ELR (cell line): ENCODE data around the gene PACS1.

Experiments
- DNase-seq: peaks from one replicate; pipeline ENCODE4 v3.0.0-alpha.2; 2015; ENCODE audit warnings: low read depth

Gene PACS1

DNA sequence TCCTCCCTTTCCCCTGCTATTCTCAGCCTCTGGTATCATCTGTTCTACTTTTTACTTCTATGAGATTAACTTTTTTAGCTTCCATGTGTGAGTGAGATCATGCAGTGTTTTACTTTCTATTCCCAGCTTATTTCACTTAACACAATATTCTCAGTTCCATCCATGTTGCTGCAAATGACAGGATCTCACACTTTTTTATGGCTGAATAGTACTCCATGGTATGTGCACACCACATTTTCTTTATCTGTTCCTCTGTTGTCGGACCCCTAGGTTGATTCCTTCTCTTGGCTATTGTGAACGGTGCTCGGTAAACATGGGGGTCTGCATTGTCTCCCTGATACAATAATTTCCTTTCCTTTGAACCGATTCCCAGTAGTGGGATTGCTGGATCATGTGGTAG lies 117.4 kb downstream of the PACS1 start:
- DNase-seq, result no peak

DNA sequence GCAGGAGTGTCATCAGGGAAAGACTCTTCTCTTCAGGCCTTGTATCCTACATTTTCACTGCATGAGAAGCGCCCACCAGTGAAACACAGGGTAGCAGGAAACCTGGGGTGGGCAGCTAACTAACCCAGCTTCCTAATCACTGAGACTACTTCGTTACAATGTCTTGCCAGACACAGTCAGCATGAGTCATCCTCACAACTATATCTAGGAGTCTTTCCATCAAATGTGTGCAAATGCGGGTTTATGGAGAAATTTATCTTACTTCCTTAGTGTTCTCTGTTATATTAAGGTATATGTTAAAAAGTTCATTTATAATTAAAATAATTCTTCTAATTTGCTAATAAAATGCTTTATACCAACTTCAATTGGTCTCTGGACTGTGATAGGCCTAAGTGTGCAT lies 118.5 kb downstream of the PACS1 start:
- peak; percentile 87 for DNase-seq

DNA sequence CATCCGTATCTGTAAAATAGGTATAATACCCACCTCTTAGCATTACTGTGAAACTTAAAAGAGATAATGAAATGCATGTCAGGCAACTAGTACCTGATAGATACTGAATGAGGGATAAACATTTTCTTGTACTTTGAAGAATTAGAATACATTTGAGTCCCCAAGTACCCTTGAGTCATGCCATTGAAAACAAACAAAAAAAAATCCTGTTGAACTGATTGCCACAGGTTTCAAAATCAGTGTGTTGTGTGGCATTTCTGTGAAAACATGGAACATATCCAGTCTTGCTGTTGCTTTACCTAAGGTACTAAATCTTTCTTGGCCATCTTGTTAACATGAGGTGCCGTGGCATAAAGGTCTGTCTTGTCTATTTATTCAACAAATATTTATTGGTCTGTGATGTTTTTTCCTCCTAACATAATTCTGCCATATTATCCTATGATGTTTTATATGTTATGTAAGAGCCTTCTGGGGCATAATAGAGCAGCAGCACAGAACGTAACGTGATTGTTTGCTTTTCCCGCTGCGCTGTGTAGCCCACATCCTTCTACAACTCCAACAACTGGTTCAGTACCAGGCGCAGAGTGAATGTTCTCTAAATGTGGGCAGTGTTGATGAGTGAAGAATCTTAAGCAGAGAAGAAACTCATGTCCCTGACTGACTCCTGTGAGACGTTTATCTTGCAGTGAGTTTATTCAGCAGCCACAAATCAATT lies 119.1 kb downstream of the PACS1 start:
- DNase-seq, result peak; percentile 26

DNA sequence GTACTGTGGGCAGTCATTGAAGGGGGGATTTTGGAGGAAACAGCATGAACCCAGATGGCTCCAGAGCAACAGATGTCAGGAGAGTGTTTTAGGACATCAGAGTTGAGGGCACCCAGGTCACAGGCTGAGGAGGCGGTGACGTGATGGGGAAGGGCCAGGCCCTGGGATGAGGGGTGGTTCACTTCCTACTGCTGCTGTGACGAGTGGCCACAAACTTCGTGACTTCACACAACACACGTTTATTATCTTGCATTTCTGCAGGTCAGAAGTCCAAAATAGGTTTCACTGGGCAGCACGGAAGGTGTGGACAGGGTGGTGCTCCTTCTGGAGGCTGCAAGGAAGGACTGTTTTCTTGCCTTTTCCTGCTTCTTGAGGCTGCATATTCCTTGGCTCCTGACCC lies 120.7 kb downstream of the PACS1 start:
- no peak for DNase-seq

DNA sequence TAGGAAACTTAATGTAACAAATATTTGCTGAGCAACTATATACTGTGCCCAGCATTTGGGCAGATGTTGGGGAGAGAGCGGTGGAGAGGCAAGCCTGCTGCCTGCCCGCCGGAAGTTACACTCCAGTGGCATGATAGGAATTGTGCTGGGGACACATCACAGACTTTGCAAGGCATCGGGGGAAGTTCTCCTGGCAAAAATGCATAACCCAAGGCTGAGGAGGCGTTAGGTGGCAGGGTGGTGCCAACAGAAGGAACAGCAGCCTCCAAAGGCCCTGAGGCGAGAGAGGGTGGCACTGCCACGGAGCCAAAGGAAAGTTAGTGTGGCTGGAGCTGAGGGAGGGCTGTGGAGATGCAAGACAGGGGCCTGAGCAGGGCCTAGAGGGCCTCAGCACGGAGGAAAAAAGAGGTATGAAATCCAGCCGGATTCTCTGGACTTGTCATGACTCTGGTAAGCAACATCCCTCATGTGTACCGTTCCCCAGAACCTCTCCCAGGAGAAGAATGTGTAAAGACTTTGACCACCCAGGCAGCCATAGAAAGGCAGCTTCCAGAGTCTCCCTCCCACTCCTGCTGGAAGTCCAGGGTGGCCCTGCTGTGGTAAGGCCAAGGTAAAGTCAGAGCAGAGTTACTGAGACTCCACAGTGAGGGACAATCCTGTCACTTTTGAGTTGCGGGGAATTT lies 122.2 kb downstream of the PACS1 start:
- no peak for DNase-seq

DNA sequence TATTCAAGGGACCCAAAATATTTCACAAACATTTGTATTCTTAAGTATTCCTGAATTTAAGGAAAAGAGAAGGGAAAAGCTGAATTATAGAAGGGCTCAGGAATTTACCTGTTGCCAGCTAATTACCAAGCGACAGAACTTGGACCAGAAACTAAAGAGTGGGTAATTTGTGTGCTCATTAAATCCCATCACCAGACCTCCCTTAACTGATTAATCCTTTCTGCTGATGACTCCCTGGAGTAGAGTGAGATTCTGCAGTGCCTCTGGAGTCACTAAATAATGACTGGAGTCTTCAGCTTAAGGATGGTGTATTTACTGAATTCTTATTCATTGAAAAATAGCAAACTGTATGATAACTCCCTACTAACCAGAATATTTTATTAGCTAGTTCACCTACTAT lies 124.3 kb downstream of the PACS1 start:
- no peak for DNase-seq

DNA sequence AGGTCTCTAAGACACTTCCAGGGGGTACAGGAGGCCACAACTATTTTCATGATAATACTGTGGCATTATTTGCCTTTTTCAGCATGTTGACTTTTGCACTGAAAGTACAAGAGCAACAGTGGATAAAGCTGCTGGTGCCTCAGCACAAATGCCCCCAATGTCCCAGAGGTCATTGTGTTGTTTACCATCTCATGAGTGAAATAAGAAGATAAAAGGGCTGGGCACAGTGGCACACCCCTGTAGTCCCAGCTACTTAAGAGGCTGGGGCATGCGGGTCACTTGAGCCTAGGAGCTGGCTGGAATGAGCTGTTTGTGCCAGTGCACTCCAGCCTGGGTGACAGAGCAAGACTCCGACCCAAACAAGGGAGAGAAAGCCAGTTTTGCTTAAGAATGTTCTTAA lies 125.8 kb downstream of the PACS1 start:
- no peak for DNase-seq

DNA sequence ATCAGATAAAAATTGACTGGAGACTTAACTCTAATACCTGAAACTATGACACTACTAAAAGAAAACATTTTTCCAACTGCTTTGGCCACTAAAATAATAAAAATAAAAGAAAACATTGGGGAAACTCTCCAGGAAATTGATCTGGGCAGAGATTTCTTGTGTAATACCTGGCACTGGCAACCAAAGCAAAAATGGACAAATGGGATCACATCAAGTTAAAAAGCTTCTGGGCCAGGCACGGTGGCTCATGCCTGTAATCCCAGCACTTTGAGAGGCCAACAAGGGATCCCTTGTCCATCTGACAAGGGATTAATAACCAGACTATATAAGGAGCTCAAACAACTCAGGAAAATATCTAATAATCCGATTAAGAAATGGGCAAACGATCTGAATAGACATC lies 133.8 kb downstream of the PACS1 start:
- DNase-seq, result no peak

DNA sequence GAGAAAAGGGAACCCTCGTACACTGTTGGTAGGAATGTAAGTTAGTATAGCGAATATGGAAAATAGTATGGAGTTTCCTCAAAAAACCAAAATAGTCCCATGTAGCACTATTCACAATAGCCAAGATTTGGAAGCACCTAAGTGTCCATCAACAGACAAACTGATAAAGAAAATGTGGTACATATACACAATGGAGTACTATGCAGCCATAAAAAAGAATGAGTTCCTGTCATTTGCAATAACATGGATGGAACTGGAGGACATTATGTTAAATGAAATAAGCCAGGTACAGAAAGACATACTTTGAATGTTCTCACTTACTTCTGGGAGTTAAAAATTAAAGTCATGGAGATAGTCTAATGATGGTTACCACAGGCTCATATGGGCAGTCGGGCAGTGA lies 134.3 kb downstream of the PACS1 start:
- no peak for DNase-seq

DNA sequence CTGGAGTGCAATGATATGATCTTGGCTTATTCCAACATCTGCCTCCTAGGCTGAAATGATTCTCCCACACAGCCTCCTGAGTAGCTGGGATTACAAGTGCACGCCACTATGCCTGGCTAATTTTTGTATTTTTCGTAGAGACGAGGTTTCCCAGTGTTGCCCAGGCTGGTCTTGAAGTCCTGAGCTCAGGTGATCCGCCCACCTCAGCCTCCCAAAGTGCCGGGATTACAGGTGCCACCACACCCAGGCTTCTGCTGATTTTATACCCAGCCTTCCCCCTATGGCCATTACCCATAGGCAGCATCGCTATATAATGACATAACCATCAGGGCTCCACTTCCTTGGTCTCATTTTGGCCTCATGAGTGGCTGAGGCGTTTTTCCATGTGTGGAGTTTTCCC lies 137.7 kb downstream of the PACS1 start:
- DNase-seq, result no peak

DNA sequence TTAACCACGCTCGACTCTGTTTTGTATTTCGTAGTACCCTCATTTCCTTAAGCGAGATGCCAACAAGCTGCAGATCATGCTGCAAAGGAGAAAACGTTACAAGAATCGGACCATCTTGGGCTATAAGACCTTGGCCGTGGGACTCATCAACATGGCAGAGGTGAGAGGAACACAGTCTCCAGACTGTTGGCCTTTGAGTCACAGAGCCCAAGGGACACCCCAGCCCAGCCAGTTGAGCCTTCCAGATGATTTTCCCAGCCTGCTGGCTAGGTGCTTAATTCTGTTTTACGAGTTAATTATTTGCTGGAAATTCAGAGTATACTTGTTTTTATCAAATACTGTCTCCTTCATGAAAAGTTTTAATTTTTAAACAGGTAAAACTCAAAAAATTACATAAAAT lies 141.0 kb downstream of the PACS1 start:
- no peak for DNase-seq

DNA sequence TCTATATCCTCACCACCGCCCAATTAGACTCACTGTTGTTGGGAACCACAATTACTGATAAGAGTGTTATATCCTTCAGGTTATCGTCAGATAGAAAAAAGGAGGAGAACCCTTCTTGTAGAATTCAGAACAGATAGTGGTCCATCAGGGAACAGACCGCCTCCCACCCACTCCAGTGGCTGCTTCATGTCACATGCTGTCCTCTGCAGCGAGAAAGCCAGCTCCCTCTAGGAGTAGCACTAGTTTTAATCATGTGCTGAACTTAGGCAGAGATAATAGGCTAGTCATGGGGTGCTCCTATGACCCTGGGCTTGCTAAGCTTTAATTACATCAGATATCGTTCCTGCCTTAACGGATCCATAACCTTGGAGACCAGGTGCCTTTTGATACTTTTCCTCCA lies 146.8 kb downstream of the PACS1 start:
- no peak for DNase-seq

DNA sequence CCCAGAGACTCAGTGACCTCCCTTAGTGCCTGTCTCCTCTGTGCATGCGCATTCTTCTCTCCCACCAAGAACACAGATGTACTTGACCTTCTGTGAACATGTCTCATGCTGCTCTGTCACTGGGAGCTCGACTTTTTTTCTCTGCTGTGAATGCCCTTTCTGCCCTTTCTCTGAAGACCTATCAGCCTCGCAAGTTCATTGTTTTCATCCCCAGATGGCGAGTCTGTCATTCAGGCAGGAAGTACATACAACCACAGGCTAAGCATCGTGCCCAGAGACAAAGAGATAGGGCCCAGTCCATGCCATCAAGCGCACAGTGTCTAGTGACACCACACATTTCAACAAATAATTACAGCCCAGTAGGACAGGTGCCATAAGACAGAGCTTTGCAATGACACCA lies 148.0 kb downstream of the PACS1 start:
- no peak for DNase-seq

DNA sequence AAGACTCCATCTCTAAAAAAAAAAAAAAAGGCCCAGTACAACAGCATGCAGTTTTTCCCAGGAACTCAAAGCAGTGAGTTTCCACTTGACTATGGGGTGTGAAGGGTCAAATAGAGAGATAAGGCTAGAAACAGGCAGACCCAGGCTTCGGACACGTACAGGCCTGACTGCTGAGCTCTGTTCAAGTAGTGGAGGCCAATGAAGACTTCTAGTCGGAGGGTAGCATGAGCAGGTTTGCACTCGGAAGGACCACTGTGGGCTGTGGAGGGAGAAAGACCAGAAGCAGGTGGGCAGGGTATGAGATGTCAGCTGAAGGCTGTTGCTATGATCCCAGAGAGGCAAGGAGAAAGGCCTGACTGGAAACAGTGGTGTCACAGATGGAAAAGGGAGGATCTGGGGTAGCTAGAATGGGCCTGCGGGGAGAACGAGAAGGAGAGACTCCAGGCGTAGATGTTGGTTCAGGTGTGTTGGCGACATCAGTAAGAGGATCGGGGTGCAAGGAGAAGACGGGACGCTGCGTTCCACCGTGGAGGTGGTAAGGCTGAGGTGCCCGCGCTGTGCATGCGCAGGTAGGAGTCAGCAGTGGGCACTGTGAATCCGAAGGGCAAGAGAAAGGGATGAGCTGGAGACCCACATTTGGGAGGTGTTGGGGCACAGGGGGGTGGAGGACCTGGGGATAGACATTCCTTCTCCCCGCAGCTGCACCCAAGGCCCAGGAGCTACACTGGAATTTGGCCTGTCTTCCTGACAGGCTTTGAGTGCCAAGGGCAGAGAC lies 149.0 kb downstream of the PACS1 start:
- DNase-seq, result no peak

DNA sequence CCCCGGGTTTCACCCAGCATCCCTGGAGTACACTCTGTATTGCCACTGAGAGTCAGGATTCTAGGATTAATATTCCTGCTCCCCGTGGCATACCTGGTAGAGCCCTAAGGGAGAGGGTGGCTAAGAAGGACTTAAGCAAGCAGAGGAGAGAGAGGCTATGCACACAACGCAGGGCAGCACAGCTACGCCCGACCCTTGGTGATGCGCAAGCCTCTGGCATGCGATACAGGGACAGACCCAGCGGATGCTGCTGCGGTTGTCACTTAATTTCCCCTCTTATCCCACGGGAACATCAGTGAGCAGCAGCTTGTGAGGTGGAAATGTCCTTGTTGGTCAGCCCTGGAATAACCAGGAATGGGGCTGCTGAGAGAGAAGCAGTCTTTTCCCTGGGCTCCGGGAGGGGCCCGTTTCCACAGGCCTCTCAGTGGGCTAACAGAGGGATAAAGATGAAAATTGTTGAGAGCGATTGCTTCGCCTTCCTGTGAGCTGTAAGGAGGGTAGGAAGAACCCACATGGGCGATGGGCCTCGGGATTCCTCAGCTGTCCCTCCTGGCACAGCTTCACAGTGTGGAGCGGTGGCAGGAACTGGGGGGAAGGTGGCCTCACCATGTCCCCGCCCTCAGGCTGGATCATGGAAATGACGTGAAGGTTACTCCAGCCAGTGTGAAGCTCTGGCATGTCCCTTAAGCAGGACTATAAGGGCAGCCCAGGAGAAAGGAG lies 149.9 kb downstream of the PACS1 start:
- DNase-seq, result no peak

DNA sequence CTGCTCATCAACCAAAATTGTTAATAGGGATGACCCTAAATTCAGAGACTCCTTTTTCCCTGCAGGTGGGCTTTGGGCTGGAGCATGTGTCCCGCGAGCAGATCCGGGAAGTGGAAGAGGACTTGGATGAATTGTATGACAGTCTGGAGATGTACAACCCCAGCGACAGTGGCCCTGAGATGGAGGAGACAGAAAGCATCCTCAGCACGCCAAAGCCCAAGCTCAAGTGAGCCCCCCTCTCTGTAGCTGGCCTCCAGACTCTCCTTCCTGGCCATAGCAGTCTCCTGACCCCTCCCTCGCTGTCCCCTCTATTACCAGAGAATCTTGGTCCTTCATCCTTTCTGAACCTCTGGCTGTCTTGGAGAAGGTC lies 150.5 kb downstream of the PACS1 start:
- no peak for DNase-seq

DNA sequence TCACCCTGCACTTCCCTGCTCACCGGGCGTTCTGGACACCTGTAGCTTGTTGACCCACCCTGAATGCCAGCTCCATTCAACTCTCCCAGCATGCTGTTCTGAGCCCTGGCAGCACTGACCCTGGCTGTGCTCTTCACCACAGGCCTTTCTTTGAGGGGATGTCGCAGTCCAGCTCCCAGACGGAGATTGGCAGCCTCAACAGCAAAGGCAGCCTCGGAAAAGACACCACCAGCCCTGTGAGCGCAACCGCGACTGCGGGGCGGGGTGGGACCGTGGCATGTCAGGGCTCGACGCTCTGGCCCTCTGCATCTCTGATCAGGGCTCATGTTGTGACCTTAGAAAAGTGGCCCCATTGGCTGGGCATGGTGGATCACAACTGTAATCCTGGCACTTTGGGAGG lies 150.9 kb downstream of the PACS1 start:
- DNase-seq, result no peak

DNA sequence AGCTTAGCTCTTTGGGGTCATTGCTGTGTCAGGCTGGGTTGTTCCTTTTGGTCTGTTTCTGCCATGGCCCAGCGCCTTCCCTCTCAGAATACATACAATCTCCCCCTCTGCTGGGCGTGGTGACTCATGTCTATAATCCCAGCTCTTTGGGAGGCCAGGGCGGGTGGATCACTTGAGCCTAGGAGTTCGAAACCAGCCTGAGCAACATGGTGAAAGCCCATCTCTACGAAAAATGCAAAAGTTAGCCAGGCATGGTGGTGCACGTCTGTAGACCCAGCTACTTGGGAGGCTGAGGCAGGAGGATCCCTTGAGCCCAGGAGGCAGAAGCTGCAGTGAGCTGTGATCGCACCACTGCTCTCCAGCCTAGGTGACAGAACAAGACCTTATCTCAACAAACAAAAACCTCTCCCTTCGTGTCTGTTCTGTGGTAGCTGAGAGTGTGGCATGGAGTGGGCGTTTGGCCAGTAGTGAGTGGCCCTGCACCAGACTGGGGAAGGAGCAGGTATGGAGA lies 151.7 kb downstream of the PACS1 start:
- DNase-seq, result peak; percentile 33

DNA sequence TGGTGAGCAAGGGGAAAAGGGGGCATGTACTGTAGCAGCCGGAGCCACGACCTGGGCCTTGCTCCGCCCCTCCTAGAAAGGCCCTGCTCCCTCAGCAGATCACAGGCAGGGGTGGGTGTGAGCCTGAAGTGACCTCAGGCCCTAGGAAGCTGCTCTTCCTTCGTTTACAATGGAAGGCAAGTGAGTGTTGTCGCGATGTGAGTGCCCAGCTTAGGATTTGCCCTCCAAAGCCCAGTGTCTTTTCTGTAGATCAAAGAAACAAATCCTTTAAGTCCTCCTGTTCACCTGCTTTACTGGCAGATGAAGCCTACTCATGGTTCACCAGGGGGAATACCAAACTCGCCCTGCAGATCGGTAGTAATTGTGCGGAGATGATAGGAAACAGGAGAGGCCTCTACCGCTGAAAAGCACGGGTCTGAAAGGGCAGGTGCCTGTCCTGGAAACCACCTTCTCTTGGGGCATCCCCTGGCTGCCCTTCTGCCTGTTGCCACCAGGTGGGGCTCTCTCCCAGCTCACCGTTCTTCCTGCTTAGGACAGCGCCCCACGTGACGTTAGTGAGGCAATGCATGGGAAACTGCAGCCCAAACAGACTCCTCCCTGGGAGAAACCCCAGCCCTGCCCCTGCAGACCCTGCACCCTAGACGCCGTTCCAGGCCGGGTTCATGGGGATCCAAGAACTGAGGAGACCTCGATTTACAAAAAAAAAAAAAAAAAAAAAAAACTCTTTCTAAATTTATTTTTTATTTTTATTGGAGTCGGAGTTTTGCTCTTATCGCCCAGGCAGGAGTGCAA lies 152.5 kb downstream of the PACS1 start:
- DNase-seq, result peak; percentile 93

DNA sequence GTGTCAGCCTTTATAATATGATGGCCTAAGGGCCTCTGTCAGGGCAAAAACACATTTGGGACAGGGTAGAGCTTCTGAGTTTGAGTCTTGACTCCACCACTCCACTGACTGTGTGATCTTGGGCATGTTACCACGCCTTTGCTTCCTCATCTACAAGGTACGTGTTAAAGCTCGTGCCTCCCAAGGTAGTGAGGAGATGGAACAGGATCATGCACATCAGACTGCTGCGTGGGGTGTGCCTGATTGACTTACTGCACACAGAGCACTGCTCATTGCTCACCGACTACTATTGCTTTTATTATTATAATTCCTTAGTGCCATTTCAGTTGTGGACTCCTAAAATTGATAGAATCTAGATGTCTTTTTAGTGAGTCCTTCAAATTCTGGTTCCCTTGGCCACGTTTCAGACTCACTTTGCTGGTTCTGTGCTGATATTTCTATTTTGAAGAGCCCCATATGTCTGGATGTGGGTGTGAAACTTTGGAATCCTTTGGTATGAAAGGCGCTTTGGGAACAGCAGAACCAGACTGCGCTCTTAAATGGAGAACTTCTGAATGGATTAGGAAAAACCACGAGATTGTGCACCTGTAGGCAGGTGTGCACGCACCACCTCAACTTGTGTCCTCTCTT lies 154.3 kb downstream of the PACS1 start:
- no peak for DNase-seq

DNA sequence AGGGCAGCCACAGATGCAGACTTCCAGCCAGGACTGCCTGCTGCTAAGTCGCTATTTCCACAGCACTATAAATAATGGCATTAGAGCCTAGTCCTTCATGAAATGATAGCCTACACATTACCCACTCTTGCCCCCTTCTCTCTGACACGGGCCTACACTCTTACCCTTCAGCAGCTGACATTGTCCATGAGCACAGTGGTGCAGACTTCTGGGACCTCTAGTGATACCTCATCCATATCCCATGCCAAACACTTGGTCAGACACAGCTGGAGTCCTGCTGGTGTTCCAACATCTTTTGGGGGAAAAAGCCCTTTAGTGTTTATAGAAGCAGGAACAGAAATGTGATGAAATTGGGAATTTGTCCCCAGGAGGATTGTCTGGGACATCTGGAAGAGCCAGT lies 155.0 kb downstream of the PACS1 start:
- DNase-seq, result no peak
